Measurements from ENCODE around the gene OSTN.

OSTN gene

GRCh38 chr3:191198932-191199331, at the start of gene OSTN:
Gene OSTN (plus strand): TSS chr3:191199241. CDS start chr3:191212533, 13,292 bp downstream.
- TF ChIP-seq TAF1 (IDR thresholded peaks at IDR 0.05; ENCODE audit: low read depth) (no peak), CREB1 (IDR thresholded peaks at IDR 0.05; ENCODE audit: low read depth) (no peak), CEBPB (IDR thresholded peaks at IDR 0.05) (no peak)

GRCh38 chr3:191151653-191152052, 47.4 kb upstream of the OSTN start:
- TF ChIP-seq TCF12 (IDR thresholded peaks at IDR 0.05; ENCODE audit: low read depth) (no peak), FOXM1 (IDR thresholded peaks at IDR 0.05; ENCODE audit: borderline replicate concordance, low read depth) (no peak), CREB1 (IDR thresholded peaks at IDR 0.05; ENCODE audit: low read depth) (no peak), REST (IDR thresholded peaks at IDR 0.05; ENCODE audit: low read depth) (no peak), USF1 (IDR thresholded peaks at IDR 0.05) (no peak), RAD21 (IDR thresholded peaks at IDR 0.05; ENCODE audit: low read depth) (no peak), EP300 (IDR thresholded peaks at IDR 0.05; ENCODE audit: borderline replicate concordance) (no peak), ZBTB7A (IDR thresholded peaks at IDR 0.05; ENCODE audit: low read depth) (no peak), MAX (IDR thresholded peaks at IDR 0.05) (no peak), TEAD4 (IDR thresholded peaks at IDR 0.05) (no peak), YY1 (IDR thresholded peaks at IDR 0.05; ENCODE audit: low read depth) (no peak), NFIC (IDR thresholded peaks at IDR 0.05) (no peak), CEBPB (IDR thresholded peaks at IDR 0.05) (no peak), TAF1 (IDR thresholded peaks at IDR 0.05; ENCODE audit: low read depth) (no peak), EGR1 (IDR thresholded peaks at IDR 0.05) (no peak)

GRCh38 chr3:191154827-191155226, 44.2 kb upstream of the OSTN start:
- TF ChIP-seq MAX (IDR thresholded peaks at IDR 0.05) (no peak), TCF12 (IDR thresholded peaks at IDR 0.05; ENCODE audit: low read depth) (no peak), RAD21 (IDR thresholded peaks at IDR 0.05; ENCODE audit: low read depth) (no peak), YY1 (IDR thresholded peaks at IDR 0.05; ENCODE audit: low read depth) (no peak), CEBPB (IDR thresholded peaks at IDR 0.05) (no peak), EP300 (IDR thresholded peaks at IDR 0.05; ENCODE audit: borderline replicate concordance) (no peak), TEAD4 (IDR thresholded peaks at IDR 0.05) (no peak), NFIC (IDR thresholded peaks at IDR 0.05) (no peak), REST (IDR thresholded peaks at IDR 0.05; ENCODE audit: low read depth) (no peak), ZBTB7A (IDR thresholded peaks at IDR 0.05; ENCODE audit: low read depth) (no peak), CREB1 (IDR thresholded peaks at IDR 0.05; ENCODE audit: low read depth) (no peak), FOXM1 (IDR thresholded peaks at IDR 0.05; ENCODE audit: borderline replicate concordance, low read depth) (no peak), EGR1 (IDR thresholded peaks at IDR 0.05) (no peak), TAF1 (IDR thresholded peaks at IDR 0.05; ENCODE audit: low read depth) (no peak), USF1 (IDR thresholded peaks at IDR 0.05) (no peak)

GRCh38 chr3:191158247-191158646, 40.8 kb upstream of the OSTN start:
- TF ChIP-seq TAF1 (IDR thresholded peaks at IDR 0.05; ENCODE audit: low read depth) (no peak), CEBPB (IDR thresholded peaks at IDR 0.05) (no peak), YY1 (IDR thresholded peaks at IDR 0.05; ENCODE audit: low read depth) (no peak), EP300 (IDR thresholded peaks at IDR 0.05; ENCODE audit: borderline replicate concordance) (no peak), REST (IDR thresholded peaks at IDR 0.05; ENCODE audit: low read depth) (no peak), USF1 (IDR thresholded peaks at IDR 0.05) (no peak), RAD21 (IDR thresholded peaks at IDR 0.05; ENCODE audit: low read depth) (no peak), TCF12 (IDR thresholded peaks at IDR 0.05; ENCODE audit: low read depth) (no peak), FOXM1 (IDR thresholded peaks at IDR 0.05; ENCODE audit: borderline replicate concordance, low read depth) (no peak), MAX (IDR thresholded peaks at IDR 0.05) (no peak), NFIC (IDR thresholded peaks at IDR 0.05) (no peak)

Data from Ishikawa (cell line).